ENCODE results near the gene CLCN6. TPM values are rescaled to one million over a fixed set of nuclear protein-coding genes. Genes with fewer than 3 reads are reported as not detected.

The CLCN6 gene
- total and polyA plus RNA-seq, 2 of the 13 experiments (the other 11 are each of a cell fraction or from before 2014, with no cell fraction given), result 14.9 to 19.3 TPM

- CTCF ChIA-PET (ENCODE audit: low intra/inter-chr PET ratio, low total read pairs), result no interaction called here
- ATAC-seq (no peak), DNase-seq (ENCODE audit: low spot score) (no peak), FAIRE-seq (no peak)
- Histone ChIP-seq H3K9me3 (ENCODE audit: low read length) (no peaks in the 10 kb centered on the region), H3K27ac (ENCODE audit: extremely low read length, insufficient read depth, low read length) (no peak overlapping the region), H2AFZ (ENCODE audit: low read length) (no peak overlapping the region), H3K79me2 (ENCODE audit: insufficient read depth, low read length) (no peaks in the 10 kb centered on the region), H3K27me3 (ENCODE audit: control insufficient read depth in 1 of 2, insufficient read depth in 2 of 2, low read length in 2 of 2) (no peaks in the 10 kb centered on the region), H3K4me3 (replicated peaks in 1 of 3; ENCODE audit: insufficient read depth in 1 of 3, low read depth in 2 of 3, low read length in 3 of 3) (no peak overlapping the region), H3K4me1 (ENCODE audit: insufficient read depth, low read length) (peaks cover 20% of the 10 kb centered on the region), H4K20me1 (ENCODE audit: insufficient read depth, low read length) (no peaks in the 10 kb centered on the region), H3K36me3 (replicated peaks in 1 of 2; ENCODE audit: control insufficient read depth in 1 of 2, insufficient read depth in 2 of 2, low read length in 2 of 2) (peaks cover 40 to 86% of the 10 kb centered on the region in 2 experiments), H3K4me2 (ENCODE audit: low read depth, low read length) (no peak overlapping the region), H3K9ac (ENCODE audit: insufficient read depth, low read depth, low read length) (no peak overlapping the region)
- in situ Hi-C loops (cut with HindIII; ENCODE audit: extremely low pct_ligation_motif_present, low pct_unique_long_range_greater_than_20kb) (loop anchor here (10.0 kb wide), 1 partner anchor 129 kb away; no protein-coding TSS in a partner anchor), intact Hi-C loops (cut with micrococcal nuclease; ENCODE audit: unreplicated experiment) (no loop called here)
- whole genome bisulfite sequencing (ENCODE audit: low lambda C conversion rate), result 94% methylated on average over 18 of the region's 28 CpGs
- no TSS peak for BruUV-seq (replicated peaks)
- POLR2A ChIA-PET, result no interaction called here
- TF ChIP-seq AGO2 (optimal IDR thresholded peaks at IDR 0.05; ENCODE audit: low read depth, low read length) (peak; percentile 40), HOXA5 (CRISPR knock-in tag; IDR thresholded peaks at IDR 0.05) (no peak)
These were observed 29.6 kb downstream of the CLCN6 start for GRCh38 chr1:11835441-11836225.

- intact Hi-C loops (cut with micrococcal nuclease; ENCODE audit: unreplicated experiment), result no loop called here
- FAIRE-seq, result no peak
- no peaks in the 10 kb centered on the region for H3K9me3 ChIP-seq (ENCODE audit: low read length)
- H3K27me3 ChIP-seq (ENCODE audit: control insufficient read depth in 1 of 2, insufficient read depth in 2 of 2, low read length in 2 of 2), result no peaks in the 10 kb centered on the region
- TF ChIP-seq HNF1A (IDR thresholded peaks at IDR 0.05; ENCODE audit: low read depth) (no peak), HNF1A (CRISPR knock-in tag; IDR thresholded peaks at IDR 0.05; ENCODE audit: borderline replicate concordance) (no peak), HNF4A (CRISPR knock-in tag; IDR thresholded peaks at IDR 0.05) (peak; percentile 26; the same call in 1 of the 2 replicates), ZBTB33 (CRISPR knock-in tag; IDR thresholded peaks at IDR 0.05) (peak; percentile 59; the same call in 1 of the 2 replicates), AGO2 (optimal IDR thresholded peaks at IDR 0.05; ENCODE audit: low read depth, low read length) (peak; percentile 36), SP4 (CRISPR knock-in tag; IDR thresholded peaks at IDR 0.05) (0 out of 2 replicates have a peak, but pooled peaks have one; percentile 29)
- DNase-seq (ENCODE audit: low spot score), result no peak
- BruUV-seq (replicated peaks), result no TSS peak
- ChIA-PET POLR2A (interaction anchor here (2.4 kb wide), 1 partner anchor 71 kb away, joined by 9 read pairs; no protein-coding TSS in a partner anchor), CTCF (ENCODE audit: low intra/inter-chr PET ratio, low total read pairs) (interaction anchor here (2.1 to 4.1 kb wide), 2 partner anchors 57 to 70 kb away, joined by 15 to 46 read pairs; no protein-coding TSS in a partner anchor)
- no peak for ATAC-seq
- H3K4me1 ChIP-seq (ENCODE audit: insufficient read depth, low read length), result peaks cover 35% of the 10 kb centered on the region
- H3K4me2 ChIP-seq (ENCODE audit: low read depth, low read length), result no peak overlapping the region
- in situ Hi-C loops (cut with HindIII; ENCODE audit: extremely low pct_ligation_motif_present, low pct_unique_long_range_greater_than_20kb), result loop anchor here (10.0 kb wide), 1 partner anchor 128 kb away; no protein-coding TSS in a partner anchor
- no peaks in the 10 kb centered on the region for H3K79me2 ChIP-seq (ENCODE audit: insufficient read depth, low read length)
- no peak overlapping the region for H2AFZ ChIP-seq (ENCODE audit: low read length)
- H3K36me3 ChIP-seq (replicated peaks in 1 of 2; ENCODE audit: control insufficient read depth in 1 of 2, insufficient read depth in 2 of 2, low read length in 2 of 2), result peaks cover 47 to 84% of the 10 kb centered on the region in 2 experiments
- H3K27ac ChIP-seq (ENCODE audit: extremely low read length, insufficient read depth, low read length), result no peak overlapping the region
- no peaks in the 10 kb centered on the region for H4K20me1 ChIP-seq (ENCODE audit: insufficient read depth, low read length)
- no peak overlapping the region for H3K9ac ChIP-seq (ENCODE audit: insufficient read depth, low read depth, low read length)
- H3K4me3 ChIP-seq (replicated peaks in 1 of 3; ENCODE audit: insufficient read depth in 1 of 3, low read depth in 2 of 3, low read length in 3 of 3), result no peak overlapping the region
- WGBS (ENCODE audit: low lambda C conversion rate), result 87% methylated on average over 28 of the region's 36 CpGs
These were observed 31.2 kb downstream of the CLCN6 start for GRCh38 chr1:11836955-11837766.

Data from HepG2 (cell line).